Transverse colon (tissue), 4 donors: ENCODE data around the gene GARIN3. TPM values are rescaled to one million over a fixed set of nuclear protein-coding genes. Genes with fewer than 3 reads are reported as not detected.

ENCODE experiments used
- DNase-seq: peaks from one replicate; pipeline ENCODE4 v3.0.0-alpha.2; 2019
- H3K27ac ChIP-seq, 4 donors: fragments of 200-600 bp; sonication (generic); 2 replicates each; pipeline ENCODE4 v1.5.1; 2016 to 2018; ENCODE audit warnings: inconsistent platforms in 4 of 4
- H3K27me3 ChIP-seq: fragments of 200-600 bp; sonication (generic); 2 replicates; pipeline ENCODE4 v1.5.1; 2017; ENCODE audit warnings: inconsistent platforms
- H3K36me3 ChIP-seq, 4 donors: fragments of 200-600 bp; sonication (generic); 2 replicates each; pipeline ENCODE4 v1.5.1; 2017 to 2019; ENCODE audit warnings: inconsistent platforms in 4 of 4
- H3K4me1 ChIP-seq, 4 donors: fragments of 200-600 bp; sonication (generic); 2 replicates each; pipeline ENCODE4 v1.5.1; 2017 to 2020; ENCODE audit warnings: inconsistent platforms in 4 of 4
- H3K4me3 ChIP-seq, 4 donors: fragments of 200-600 bp; sonication (generic); 1 replicate in 1 of 4; 2 replicates in 3 of 4; pipeline versions ENCODE4 v1.5.1 to v1.6.1; 2017 to 2019; ENCODE audit warnings: inconsistent platforms in 4 of 4
- H3K9me3 ChIP-seq, 2 donors: fragments of 200-600 bp; sonication (generic); 2 replicates each; pipeline ENCODE4 v1.5.1; 2017 to 2019; ENCODE audit warnings: inconsistent platforms in 2 of 2
- EP300 ChIP-seq: sonication (generic); formaldehyde crosslinking; IDR thresholded peaks from one replicate; pipeline ENCODE4 v1.6.1; 2017; ENCODE audit warnings: antibody characterized with exemption, low read depth
- POLR2A ChIP-seq: fragments of 450-650 bp; IDR thresholded peaks from one replicate; pipeline ENCODE4 v1.6.1; 2016; ENCODE audit warnings: antibody characterized with exemption, mild to moderate bottlenecking, moderate library complexity
- POLR2AphosphoS5 ChIP-seq, 3 donors: sonication (generic); formaldehyde crosslinking; IDR thresholded peaks; one replicate each; pipeline ENCODE4 v1.6.1; 2016; ENCODE audit warnings: antibody characterized with exemption in 3 of 3
- WGBS, 2 donors: methylation state at CpG; one replicate each; pipeline ENCODE4 v1.1.5; 2018; ENCODE audit warnings: low coverage in 1 of 2; 5-methylcytosine and 5-hydroxymethylcytosine counted together
- in situ Hi-C, 4 donors: fragments of 200-750 bp; cut with MboI; loops; one replicate each; pipeline versions ENCODE4 v1.15.0 to v1.15.1; 2017; ENCODE audit warnings: low sequenced_read_pairs in 3 of 4, low pct_ligation_motif_present in 1 of 4, low pct_unique_long_range_greater_than_20kb in 1 of 4
- intact Hi-C: fragments of 100-400 bp; cut with DNase I; formaldehyde crosslinking; loops from one replicate; pipeline ENCODE4 v1.15.1; 2023; ENCODE audit warnings: low total_unique reads
- total RNA-seq, 4 donors: library from RNA; depleted of rRNA; stranded (reverse); fragments of >200 nt; gene quantifications; one replicate each; pipeline ENCODE4 v1.1.0, GENCODE V29; 2016
- TF ChIP-seq, protein P1 (sequence below), 5 experiments: fragments of 200-600 bp in 3 of 5; fragments of 450-650 bp in 2 of 5; sonication (generic) in 3 of 5; IDR thresholded peaks; 1 replicate in 2 of 5; 2 replicates in 3 of 5; pipeline ENCODE4 v1.5.1; 2016 to 2017; ENCODE audit warnings: antibody characterized with exemption in 5 of 5, inconsistent platforms in 3 of 5, mild to moderate bottlenecking in 2 of 5, moderate library complexity in 1 of 5

Gene GARIN3
- total RNA-seq, 4 donors from 2014 or later, result not detected

DNA sequence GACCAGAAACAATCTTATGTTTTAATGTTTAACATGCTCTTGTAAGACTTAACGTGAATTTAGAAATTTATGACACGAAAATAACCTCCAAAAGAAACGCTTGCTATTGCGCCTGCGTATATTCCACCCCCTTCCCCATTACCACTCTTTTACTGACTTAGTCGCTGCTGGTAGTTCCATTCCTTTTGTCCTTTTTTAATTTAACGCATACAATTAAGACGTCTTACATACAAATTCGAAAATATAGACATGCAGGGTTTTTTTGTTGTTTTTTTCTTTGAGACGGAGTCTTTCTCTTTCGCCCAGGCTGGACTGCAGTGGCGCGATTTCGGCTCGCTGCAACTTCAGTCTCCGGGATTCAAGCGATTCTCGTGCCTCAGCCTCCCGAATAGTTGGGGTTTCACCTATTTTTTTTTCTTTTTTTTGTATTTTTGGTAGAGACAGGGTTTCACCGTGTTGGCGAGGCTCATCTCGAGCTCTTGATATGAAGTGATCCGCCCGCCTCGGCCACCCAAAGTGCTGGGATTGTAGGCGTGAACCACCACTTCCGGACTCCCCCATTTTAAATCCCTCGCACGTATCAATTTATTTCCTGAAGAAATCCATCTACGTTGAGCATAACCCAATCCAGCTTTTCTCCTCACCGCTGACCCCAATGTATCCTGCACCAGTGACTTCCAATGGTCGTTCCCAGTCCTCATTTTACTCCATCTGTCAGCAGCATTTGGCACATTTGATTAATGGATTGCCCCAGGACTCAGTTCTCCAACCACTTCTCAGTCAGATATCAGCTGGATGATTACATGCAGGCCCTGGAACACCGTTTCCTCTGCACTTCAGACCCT is 22.7 kb downstream of the GARIN3 start:
- TF ChIP-seq, protein P1, sequence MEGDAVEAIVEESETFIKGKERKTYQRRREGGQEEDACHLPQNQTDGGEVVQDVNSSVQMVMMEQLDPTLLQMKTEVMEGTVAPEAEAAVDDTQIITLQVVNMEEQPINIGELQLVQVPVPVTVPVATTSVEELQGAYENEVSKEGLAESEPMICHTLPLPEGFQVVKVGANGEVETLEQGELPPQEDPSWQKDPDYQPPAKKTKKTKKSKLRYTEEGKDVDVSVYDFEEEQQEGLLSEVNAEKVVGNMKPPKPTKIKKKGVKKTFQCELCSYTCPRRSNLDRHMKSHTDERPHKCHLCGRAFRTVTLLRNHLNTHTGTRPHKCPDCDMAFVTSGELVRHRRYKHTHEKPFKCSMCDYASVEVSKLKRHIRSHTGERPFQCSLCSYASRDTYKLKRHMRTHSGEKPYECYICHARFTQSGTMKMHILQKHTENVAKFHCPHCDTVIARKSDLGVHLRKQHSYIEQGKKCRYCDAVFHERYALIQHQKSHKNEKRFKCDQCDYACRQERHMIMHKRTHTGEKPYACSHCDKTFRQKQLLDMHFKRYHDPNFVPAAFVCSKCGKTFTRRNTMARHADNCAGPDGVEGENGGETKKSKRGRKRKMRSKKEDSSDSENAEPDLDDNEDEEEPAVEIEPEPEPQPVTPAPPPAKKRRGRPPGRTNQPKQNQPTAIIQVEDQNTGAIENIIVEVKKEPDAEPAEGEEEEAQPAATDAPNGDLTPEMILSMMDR (IDR thresholded peaks at IDR 0.05), result no peak
- TF ChIP-seq POLR2A, result peak; percentile 70

DNA sequence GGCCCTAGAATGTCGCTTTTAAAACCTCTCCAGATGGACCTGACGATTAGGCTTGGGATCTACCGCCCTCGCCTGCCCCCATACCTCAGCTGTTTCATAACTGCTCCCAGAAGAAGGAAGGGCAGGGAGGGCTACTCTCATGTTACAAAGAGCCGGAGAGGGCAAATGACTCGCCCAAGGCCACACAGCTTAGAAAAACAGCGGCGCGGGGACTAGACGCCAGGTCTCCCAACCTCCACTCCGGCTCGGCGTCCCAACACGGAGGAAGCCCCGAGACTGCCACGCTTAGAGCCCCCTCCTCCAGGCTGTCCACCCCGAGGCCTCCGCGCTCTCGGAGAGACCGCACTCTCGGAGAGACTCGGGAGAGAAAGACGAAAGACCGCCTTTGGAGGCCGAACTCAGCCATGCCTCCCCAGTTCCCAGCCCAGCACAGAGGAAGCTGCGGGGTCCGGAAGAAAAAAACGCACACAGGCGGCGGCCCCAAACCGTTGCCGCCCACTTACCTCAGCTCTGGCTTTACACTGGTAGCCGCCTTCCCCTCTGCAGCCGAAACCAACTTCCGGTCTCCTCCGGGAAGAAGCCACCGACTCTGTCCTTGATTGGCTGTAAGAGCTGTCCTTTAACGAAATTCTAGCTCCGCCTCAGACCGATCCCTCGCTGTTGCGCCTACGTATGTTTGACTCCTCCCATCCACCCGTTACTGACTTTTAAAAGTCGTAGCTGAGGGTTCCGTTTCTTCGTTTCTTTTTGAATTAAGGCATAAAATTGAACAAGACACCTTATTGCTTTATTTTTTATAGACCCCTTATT is 23.5 kb downstream of the GARIN3 start, which contains the start of gene MED7:
TSS of gene MED7 (minus strand) at position 549 of the 810 bp plus-strand sequence. CDS start 3,434 bp downstream, outside the sequence.
- DNase-seq, result peak; percentile 94
- peaks cover 0 to 14% (median 3%) of the 10 kb centered on the region in 4 donors for H3K36me3 ChIP-seq
- peak within 1 kb of the TSS; percentile 79 to 100 (median 90) for H3K4me3 ChIP-seq
- peak within 1 kb of the TSS; percentile 89 to 99 (median 94) for H3K27ac ChIP-seq
- in situ Hi-C loops (loop anchor here in 1 of 4 donors (10.0 to 25.0 kb wide), 3 partner anchors 112 to 595 kb away; partner anchors contain the start of genes LSM11 and THG1L), intact Hi-C loops (no loop called here)
- H3K4me1 ChIP-seq, result peaks cover 7 to 24% (median 12%) of the 10 kb centered on the region in 4 donors
- no peaks in the 10 kb centered on the region for H3K9me3 ChIP-seq
- 0 to 2% methylated on average over 9 to 48 of the region's 48 CpGs for WGBS, 2 donors
- H3K27me3 ChIP-seq, result no peaks in the 10 kb centered on the region
- TF ChIP-seq EP300 (no peak), POLR2A (peak; percentile 89), POLR2AphosphoS5 (IDR thresholded peaks at IDR 0.05) (peak; percentile 79 to 96 (median 92))
- TF ChIP-seq, protein P1 (IDR thresholded peaks at IDR 0.05), result no peak

More for the DNA sequence above, 22.7 kb downstream of the GARIN3 start:
- peak; percentile 44 for DNase-seq
- H3K9me3 ChIP-seq, result no peaks in the 10 kb centered on the region
- H3K27ac ChIP-seq, result peak overlapping the region; percentile 89 to 99 (median 94)
- no peaks in the 10 kb centered on the region for H3K27me3 ChIP-seq
- WGBS, 2 donors, result 10 to 24% methylated on average over 23 to 33 of the region's 33 CpGs
- peaks cover 7 to 24% (median 12%) of the 10 kb centered on the region in 4 donors for H3K4me1 ChIP-seq
- peaks cover 0 to 8% (median 3%) of the 10 kb centered on the region in 4 donors for H3K36me3 ChIP-seq
- in situ Hi-C loops (loop anchor here in 1 of 4 donors (10.0 to 25.0 kb wide), 3 partner anchors 111 to 594 kb away; partner anchors contain the start of genes LSM11 and THG1L), intact Hi-C loops (no loop called here)
- H3K4me3 ChIP-seq, result peak overlapping the region; percentile 42 to 100 (median 90)

DNA sequence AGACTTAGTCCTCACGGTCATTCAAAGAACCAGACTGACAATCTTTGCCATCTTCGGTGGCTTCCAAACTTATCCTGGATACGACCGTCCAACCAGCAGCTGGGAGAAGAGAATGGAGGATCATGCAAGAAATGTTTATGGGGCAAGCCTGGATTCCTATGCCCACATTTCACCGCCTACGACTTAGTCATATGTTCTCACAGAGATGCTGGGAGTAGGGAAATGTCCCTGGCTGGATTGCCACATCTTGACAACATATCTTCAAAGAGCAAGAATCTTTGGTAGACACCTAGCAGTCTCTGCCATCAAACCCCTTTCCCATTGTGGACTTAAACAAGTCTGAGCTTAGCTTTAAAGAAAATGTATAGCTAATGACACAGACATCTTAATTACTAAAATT is 28.4 kb downstream of the GARIN3 start:
- no peak for TF ChIP-seq POLR2AphosphoS5 (IDR thresholded peaks at IDR 0.05)
- TF ChIP-seq, protein P1 (IDR thresholded peaks at IDR 0.05), result no peak
- TF ChIP-seq EP300, result no peak
- no peak for TF ChIP-seq POLR2A
- in situ Hi-C loops, result loop anchor here in 1 of 4 donors (25.0 kb wide), 1 partner anchor 600 kb away; the partner anchor contains the start of genes LSM11 and THG1L
- peaks cover 7 to 18% (median 10%) of the 10 kb centered on the region in 4 donors for H3K4me1 ChIP-seq
- intact Hi-C loops, result no loop called here
- DNase-seq, result no peak
- no peak overlapping the region for H3K4me3 ChIP-seq
- H3K27me3 ChIP-seq, result no peaks in the 10 kb centered on the region
- no peak overlapping the region for H3K27ac ChIP-seq
- WGBS, 2 donors, result 86 to 99% methylated on average over 6 of the region's 6 CpGs
- no peaks in the 10 kb centered on the region for H3K9me3 ChIP-seq
- peaks cover 0 to 17% (median 3%) of the 10 kb centered on the region in 4 donors for H3K36me3 ChIP-seq
